Activated CD4-positive, alpha-beta T cell treated with anti-CD3 and anti-CD28 coated beads, Interleukin-10, Interleukin-2, amounts not matched to agents 100 ng/mL and 50 ng/mL, durations not matched to agents 16 hours and 8 hours (primary cell): Measurements from ENCODE around the gene IKBKG.
"Not testable (repeated sequence)": the region's sequence is repeated elsewhere in the genome, so short reads cannot be mapped to it uniquely, and the experiment has no call there.

Experiments used
- DNase-seq: peaks from one replicate; pipeline ENCODE4 v3.0.0-alpha.2; 2020

The IKBKG gene

DNA sequence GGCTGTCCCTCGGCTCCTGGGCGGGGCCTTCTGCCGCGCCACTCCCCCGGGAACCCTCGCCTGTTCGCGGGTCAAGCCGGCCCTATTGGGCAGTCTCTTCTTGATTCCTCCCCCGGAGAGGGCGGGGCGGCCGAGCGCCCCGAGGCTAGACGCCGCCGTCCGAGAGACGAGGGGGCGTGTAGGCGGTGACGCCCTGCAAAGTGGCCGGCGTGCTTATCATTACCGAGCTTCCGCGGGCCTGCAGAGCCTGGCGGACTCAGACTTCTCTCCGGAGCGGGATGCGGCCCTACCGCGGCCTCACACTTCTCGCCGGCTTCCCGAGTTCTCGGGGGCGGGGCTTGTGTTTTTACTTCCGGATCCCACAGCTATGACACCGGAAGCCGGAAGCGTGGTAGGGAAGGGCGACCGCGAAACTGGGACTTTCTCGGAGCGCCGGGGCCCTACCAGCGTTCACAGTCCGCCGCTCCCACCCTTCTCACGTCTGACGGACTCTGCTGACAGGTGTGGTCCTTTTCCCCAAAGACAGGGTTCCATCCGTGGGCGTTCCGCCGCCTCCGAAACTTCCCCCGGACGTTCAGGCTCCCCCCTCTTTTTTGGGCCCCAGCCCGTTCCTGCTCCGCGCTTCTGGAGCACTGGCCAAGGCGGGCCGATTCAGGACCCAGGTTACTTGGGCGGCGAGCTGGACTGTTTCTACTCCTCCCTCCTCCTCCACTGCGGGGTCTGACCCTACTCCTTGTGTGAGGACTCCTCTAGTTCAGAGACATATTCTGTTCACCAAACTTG, at the start of gene IKBKG:
IKBKG (plus strand) TSS at position 376 of the 783 bp plus-strand sequence. CDS start 4,383 bp downstream, outside the sequence.
- peak; percentile 94 for DNase-seq

GRCh38 chrX:154501423-154501822, 46.0 kb upstream of the IKBKG start:
- not testable (repeated sequence) for DNase-seq

- no peak for DNase-seq
Measured at GRCh38 chrX:154502098-154502497, 45.3 kb upstream of the IKBKG start.

- DNase-seq = no peak
Measured at GRCh38 chrX:154502989-154503388, 44.4 kb upstream of the IKBKG start.

- DNase-seq = no peak
Measured at GRCh38 chrX:154505734-154506133, 41.7 kb upstream of the IKBKG start.

GRCh38 chrX:154506483-154507332, 40.7 kb upstream of the IKBKG start:
- no peak for DNase-seq

DNA sequence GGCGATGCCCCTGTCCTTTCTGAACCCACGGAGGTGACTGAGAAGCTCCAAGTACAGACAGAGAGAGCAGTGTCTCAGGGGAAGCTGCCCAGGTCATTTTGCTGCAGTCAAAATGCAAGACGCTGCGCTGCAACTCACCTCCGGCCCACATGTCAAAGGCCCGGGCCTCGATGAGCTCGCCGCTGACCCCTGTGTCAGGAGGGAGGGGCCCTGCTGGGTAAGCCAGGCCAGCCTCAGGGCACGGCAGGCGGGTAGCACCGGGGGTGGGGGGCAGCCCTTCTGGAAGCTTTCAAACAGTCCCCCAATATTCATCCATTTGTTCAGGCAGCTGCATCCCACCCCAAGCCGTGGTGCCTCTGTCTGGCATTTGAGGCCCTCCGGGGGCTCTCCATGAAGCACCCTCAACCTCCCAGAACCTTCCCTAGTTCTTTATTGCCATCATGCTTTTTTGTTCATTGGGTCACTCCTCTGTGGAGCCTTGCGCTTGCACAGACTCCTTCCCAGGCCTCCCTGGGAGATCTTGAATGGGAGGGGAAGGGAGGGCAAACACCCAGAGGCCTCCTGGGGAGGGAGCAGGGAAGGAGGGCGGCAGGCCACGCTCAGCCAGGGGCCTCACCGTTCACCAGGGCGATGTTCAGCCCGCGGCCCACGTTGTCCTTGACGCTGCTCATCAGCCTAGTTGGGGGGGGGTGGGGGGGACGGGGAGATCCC, 39.6 kb upstream of the IKBKG start:
- DNase-seq = no peak

DNA sequence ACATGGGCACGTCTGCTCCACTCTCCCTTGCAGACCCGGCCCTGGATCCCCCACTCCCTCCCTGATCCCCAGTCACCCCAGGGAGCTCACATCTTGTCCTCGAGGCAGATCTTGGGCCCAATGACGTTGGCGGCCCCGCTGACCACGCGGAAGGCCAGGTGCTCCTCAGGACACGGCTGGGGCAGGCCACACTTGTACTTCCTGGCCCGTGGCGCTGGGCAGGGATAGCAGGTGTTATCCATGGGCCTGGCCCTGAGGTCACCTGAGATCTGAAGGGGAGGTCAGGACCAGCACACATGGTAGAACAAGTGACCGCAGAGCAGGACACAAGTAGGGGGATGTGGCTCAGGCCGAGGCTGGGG, 39.1 kb upstream of the IKBKG start:
- no peak for DNase-seq

DNA sequence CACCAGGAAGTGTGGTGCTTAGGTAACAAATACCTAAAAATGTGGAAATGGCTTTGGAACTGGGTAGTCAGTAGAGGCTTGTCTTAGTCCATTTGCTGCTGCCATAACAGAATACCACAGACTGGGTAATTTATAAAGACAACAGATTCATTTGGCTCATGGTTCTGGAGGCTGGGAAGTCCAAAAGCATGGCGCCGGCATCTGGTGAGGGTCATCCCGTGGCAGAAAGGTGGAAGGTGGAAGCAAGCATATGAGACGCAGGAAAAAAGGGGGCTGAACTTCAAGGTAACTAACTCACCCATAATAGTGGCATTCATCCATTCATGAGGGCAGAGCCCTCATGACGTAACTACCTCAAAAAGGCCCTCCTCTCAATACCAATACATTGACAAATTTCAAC, 38.0 kb upstream of the IKBKG start:
- no peak for DNase-seq

GRCh38 chrX:154511761-154512160, 35.7 kb upstream of the IKBKG start:
- DNase-seq = no peak

DNA sequence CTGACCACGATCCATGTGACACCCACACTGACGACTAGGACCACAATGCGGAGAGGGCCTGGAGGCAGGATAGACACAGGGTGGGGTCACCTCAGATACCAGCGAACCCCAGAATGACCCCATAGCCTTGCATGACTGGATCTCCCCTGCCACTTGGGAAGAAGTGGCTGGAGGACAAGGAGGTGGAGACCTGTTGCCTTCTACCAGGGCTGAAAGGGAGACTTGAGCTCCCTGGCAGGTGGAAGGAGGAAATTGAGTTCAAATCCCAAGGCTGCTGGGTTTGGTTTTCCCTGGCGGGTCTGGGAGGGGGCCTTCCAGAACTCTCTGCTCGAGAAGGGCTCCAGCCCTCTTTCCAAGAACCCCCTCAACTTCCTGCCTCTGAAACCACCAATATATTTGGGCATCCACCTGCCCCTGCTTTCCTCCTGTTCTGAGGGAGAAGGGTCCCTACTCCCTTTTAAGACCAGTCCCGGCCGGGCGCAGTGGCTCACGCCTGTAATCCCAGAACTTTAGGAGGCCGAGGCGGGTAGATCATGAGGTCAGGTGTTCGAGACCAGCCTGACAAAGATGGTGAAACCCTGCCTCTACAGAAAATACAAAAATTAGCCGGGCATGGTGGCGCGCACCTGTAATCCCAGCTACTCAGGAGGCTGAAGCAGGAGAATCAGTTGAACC, 34.4 kb upstream of the IKBKG start:
- no peak for DNase-seq

DNA sequence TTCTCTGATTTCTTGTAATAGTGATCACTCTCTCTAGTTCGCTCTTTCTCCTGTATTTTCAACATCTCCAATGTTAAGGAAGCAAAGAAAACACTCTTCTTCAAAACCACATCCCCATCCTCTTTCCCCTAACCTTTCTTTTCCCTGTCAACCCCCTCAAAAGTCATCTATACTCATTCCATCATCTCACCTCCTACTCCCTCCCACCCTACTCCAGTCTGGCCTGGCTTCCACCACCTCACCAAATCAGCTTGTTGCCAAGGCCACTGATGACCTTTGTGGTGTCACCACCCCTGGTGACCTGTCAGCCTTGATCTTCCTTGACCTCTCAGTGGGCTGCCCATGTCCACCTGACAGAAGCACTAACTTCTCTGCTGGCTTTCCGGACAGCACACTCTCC, 33.7 kb upstream of the IKBKG start:
- DNase-seq = no peak

GRCh38 chrX:154515090-154515965, 32.1 kb upstream of the IKBKG start:
- DNase-seq = peak; percentile 32

GRCh38 chrX:154515966-154516655, 31.3 kb upstream of the IKBKG start, which contains the start of gene FAM3A:
Gene FAM3A (minus strand): TSS chrX:154516232. CDS start chrX:154515772, 460 bp downstream.
- peak; percentile 96 for DNase-seq

DNA sequence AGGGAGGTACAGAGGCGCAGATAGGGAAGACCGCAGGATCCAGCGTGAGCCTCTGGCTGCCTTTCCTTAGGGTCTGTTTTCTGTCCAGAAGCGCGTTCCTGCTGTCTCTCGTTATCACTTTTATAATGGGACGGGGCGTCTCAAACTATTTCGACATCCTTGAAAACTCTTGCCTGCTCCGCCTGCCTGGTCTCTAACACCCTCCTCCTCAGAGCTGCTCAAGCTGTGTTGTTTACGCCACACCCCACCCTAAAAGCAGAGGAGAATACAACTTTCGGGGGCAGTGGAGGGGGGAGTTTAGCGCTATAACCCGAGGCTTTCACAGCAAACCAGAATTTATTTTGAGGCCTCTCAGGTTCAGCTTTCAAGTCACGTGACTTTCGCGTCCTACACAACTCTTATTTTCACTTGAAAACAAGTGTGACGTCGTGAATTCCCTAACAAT, 30.7 kb upstream of the IKBKG start:
- no peak for DNase-seq

DNA sequence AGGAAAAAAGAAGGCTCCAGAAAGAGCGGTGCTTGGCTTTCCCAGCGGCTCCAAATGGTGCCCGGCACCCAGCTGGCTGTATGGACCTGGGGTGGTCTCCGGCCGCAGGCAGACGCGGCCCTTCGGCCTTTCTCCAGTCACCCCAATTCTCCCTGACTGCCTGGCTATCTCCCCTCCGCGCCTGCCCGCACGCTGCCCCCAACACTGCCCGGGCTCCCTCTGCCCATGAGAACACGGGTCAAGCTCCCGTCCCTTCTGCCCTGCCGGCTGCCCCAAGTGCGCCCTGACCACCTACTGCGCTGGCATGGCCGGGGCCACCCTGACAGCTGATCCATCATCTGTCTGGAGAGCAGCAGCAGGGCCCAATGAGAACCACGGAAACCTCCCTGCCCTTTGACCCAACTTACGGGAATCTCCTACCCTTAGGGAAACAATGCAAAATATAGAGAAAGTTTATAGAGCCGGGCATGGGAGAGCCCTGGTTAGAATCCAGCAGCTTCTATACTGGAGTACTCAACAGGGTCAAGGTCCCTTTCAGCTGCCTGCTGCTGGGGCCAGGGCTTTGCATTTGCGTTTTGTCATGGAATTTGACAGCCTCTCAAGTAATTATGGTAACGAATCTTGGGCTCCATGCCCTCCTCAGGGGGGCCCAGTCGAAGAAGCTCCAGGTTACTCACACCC, 30.2 kb upstream of the IKBKG start:
- no peak for DNase-seq

DNA sequence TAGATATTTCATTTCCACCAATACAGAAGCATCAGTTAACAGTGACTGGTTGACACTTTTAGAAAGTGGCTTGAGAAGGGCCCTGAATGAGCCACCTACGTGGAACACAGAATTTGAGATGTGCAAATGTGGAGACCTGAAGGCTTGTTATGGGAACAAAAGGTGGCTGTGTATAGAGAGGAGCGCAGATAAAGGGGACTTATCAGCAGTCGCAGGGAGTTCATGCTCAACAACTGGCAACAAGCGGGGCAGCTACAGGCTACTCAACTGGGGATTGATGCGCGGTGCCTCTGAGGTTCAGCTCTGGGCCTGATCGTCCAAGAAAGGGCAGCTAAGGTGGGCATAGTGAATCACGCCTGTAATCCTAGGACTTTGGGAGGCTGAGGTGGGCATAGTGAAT, 28.0 kb upstream of the IKBKG start:
- no peak for DNase-seq

- no peak for DNase-seq
Measured at GRCh38 chrX:154525606-154526490, 21.6 kb upstream of the IKBKG start.
